Caki2 (cell line): Measurements from ENCODE around the gene HAPLN3. TPM values are rescaled to one million over a fixed set of nuclear protein-coding genes. Genes with fewer than 3 reads are reported as not detected.

ENCODE experiments used
- DNase-seq: peaks from one replicate; pipeline ENCODE4 v3.0.0-alpha.2; 2015; ENCODE audit warnings: low read depth
- in situ Hi-C: cut with HindIII; loops from 2 replicates; pipeline ENCODE4 v1.10.0; 2016; ENCODE audit warnings: low sequenced_read_pairs, low pct_unique_long_range_greater_than_20kb, mixed read lengths
- total RNA-seq: library from RNA; depleted of rRNA; stranded (reverse); fragments of >200 nt; shearing (Covaris generic); gene quantifications from 2 replicates; pipeline ENCODE4 v1.2.3, GENCODE V29; 2014; ENCODE audit warnings: low replicate concordance

The HAPLN3 gene
- total RNA-seq, 1 experiment from 2014 or later: 19.4 TPM

GRCh38 chr15:88874684-88875083 lies 20.7 kb downstream of the HAPLN3 start:
- no peak for DNase-seq
- in situ Hi-C loops: no loop called here

DNA sequence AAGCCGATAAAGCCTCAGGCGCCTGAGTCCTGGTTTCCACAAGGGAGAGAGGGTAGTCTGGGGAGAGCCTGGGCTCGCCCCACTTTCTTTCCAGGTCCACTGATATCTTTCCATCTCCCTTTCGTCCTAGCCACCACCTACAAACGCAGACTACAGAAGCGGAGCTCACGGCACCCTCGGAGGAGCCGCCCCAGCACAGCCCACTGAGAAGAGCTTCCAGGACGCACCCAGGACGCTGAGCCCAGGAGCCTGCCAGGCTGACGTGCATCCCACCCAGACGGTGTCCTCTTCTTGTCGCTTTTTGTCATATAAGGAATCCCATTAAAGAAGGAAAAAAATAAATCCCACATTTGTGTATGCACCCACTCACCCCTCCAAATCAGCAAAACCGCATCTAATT lies 21.1 kb downstream of the HAPLN3 start:
- in situ Hi-C loops: no loop called here
- DNase-seq: no peak

DNA sequence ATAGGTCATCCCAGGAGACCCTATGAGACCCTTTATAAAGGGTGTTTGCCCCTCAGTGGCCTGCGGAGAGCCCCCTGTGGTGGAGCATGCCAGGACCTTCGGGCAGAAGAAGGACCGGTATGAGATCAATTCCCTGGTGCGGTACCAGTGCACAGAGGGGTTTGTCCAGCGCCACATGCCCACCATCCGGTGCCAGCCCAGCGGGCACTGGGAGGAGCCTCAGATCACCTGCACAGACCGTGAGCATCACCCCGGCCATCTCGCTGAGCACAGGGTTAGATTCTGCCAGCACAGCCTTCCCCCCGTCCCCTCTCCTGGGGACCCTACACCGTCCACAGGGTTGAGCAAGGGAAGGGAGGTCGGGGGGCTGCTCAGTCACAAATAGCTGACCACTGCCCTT lies 21.6 kb downstream of the HAPLN3 start:
- no peak for DNase-seq
- in situ Hi-C loops: no loop called here

- in situ Hi-C loops: no loop called here
- no peak for DNase-seq
Measured at GRCh38 chr15:88872706-88873105, 22.6 kb downstream of the HAPLN3 start.

DNA sequence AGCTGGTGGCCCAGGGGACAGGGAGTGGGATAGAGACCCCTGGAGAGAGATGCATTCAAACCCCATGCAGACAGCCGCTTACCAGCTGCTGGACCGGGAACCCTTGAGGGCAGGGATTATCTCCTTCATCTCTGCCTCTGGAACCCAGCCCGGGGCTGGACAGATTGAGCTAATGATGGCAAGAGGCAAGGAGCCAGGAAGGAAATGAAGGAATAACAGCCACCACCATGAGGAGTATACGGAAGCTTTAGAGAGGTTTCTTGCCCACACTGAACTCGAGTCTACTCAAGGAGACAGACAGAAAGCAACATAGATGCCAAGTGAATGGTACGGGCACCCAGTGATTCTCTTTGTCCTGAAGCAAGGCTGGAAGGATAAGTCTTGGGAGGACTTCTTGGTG lies 23.2 kb downstream of the HAPLN3 start:
- no peak for DNase-seq
- in situ Hi-C loops: no loop called here

- in situ Hi-C loops: no loop called here
- DNase-seq: no peak
Measured at GRCh38 chr15:88871313-88871712, 24.0 kb downstream of the HAPLN3 start.

DNA sequence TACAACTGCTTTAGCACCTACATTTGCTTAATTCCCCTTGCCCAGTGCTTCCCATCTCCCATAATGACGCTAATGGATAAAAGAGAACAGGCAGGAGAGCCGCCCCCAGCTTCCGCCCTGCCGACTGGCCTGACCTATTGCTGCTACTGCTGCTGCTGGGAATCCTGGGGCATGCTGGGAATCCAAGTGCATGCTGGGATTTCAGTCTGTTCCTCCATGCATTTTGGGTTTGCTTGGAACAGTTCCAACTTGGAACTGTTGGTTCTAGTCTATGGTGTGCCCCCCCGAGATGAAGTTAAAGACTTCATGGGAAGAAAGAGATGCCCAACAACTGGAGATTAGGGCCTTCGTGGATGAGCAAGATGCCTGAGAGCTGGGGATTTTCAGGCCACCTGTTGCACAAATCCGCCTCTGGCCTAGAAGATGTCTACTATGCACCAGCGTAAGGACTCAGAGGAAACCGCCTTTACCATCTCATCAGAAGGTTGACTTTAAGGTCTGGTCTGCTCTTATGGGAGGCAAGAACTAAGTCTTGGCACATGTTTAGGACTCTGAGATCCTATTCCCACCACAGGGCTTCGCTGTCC lies 29.0 kb downstream of the HAPLN3 start:
- in situ Hi-C loops: no loop called here

DNA sequence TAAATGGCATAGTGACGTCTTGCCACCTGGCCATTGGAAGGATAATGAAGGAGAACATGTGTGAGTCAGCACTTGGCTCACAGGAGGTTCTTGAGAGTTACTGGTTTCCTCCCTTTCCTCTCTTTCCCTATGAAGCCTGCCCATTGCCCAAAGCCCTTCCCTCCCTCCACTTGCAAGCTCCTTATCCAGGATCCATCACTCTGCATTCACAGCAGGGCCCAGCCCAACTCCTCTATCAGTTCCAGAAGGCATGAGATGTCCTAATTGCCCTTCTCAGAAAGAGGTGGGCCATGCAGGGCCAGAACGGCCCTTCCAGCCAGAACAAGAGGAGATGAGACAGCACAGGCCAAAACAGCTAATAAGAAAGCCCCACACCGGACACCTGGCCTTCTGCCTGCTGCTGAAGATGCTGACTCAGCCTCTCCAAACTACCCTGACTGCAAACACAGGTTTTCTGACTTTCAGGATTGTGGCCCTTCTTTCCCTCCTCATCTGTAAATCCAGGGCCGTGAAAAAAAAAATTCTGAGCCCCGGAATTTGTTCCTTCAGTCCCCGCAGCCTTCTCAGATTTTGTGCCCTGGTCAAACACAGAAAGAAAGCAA lies 29.7 kb downstream of the HAPLN3 start:
- in situ Hi-C loops: no loop called here
- no peak for DNase-seq

More for the DNA sequence above, 29.0 kb downstream of the HAPLN3 start:
- no peak for DNase-seq

- no peak for DNase-seq
- in situ Hi-C loops: no loop called here
Measured at GRCh38 chr15:88864861-88865497, 30.4 kb downstream of the HAPLN3 start.

DNA sequence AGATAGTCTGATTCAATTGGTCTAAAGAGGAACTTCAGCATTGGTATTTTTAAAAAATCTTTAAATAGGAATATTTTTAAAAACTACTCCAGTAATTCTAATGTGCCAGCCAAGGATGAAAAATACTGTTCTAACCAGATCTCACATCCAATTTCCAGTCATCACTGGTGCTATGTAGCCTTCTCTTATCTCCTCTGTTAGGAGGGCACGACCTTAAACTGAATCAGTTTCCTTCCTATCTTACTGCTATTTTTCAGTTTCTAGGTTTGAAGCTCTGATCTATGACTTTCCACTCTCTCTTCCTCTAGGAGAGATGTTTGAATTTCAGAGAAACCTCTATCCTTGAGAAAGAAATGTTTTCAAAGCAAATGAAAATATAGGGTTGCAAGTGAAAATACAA lies 31.9 kb downstream of the HAPLN3 start:
- in situ Hi-C loops: no loop called here
- DNase-seq: no peak

GRCh38 chr15:88860212-88860611 lies 35.1 kb downstream of the HAPLN3 start:
- DNase-seq: no peak
- in situ Hi-C loops: no loop called here

GRCh38 chr15:88859550-88859949 lies 35.8 kb downstream of the HAPLN3 start:
- in situ Hi-C loops: no loop called here
- DNase-seq: no peak

- in situ Hi-C loops: no loop called here
- no peak for DNase-seq
Measured at GRCh38 chr15:88858934-88859333, 36.4 kb downstream of the HAPLN3 start.

GRCh38 chr15:88852476-88852875 lies 42.9 kb downstream of the HAPLN3 start:
- no peak for DNase-seq
- in situ Hi-C loops: no loop called here

DNA sequence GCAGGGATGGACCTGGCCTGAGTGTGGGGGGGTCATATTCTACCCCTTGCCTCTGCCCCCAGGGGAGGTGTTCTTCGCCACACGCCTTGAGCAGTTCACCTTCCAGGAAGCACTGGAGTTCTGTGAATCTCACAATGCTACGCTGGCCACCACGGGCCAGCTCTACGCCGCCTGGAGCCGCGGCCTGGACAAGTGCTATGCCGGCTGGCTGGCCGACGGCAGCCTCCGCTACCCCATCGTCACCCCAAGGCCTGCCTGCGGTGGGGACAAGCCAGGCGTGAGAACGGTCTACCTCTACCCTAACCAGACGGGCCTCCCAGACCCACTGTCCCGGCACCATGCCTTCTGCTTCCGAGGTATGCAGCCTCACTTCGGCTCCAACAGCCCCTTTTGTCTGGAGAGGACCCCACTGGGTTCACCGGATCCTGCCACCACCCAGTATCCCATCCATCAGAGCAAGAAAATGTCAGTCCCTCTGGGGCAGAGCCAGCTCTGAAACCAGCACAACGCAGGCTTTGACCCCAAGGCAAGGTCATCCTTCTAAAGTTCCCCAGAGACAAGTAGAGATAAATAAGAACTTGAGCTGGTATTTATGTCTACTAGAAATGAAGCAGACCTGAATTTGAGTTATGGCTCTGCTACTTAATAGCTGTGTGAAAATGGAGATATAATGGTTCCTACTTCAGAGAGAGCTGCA lies 45.8 kb downstream of the HAPLN3 start:
- DNase-seq: no peak
- in situ Hi-C loops: no loop called here

DNA sequence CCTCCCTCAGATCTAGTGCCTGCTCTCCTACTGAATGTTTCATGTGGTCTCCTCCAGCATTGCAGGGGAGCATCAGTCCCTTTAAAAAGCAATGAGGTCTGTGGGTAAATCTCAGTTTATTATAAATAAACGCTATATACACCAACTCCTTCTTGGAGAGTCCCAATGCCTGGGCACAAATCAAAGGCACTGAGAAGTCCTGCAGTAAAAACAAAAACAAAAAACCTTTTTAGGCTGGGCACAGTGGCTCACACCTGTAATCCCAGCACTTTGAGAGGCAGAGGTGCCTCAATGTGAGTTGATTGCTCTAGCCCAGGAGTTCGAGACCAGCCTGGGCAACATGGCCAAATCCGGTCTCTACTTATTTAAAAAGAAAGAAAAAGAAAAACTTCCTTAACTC lies 47.1 kb downstream of the HAPLN3 start:
- in situ Hi-C loops: no loop called here

DNA sequence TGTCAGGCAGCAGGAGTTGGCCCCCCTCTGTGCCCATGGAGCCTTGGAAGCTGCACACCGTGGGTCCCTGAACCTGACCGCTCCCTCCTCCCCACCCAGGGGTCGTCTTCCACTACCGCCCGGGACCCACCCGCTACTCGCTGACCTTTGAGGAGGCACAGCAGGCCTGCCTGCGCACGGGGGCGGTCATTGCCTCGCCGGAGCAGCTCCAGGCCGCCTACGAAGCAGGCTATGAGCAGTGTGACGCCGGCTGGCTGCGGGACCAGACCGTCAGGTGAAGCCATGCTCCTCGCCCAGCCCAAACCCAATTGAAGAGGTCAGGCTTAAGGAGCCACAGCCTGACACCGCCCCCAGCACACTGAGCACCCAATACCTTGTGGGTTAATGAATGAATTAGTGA lies 48.2 kb downstream of the HAPLN3 start:
- in situ Hi-C loops: no loop called here
- DNase-seq: no peak

More for the DNA sequence above, 47.1 kb downstream of the HAPLN3 start:
- DNase-seq: no peak

GRCh38 chr15:88845616-88846015 lies 49.7 kb downstream of the HAPLN3 start:
- in situ Hi-C loops: no loop called here
- DNase-seq: no peak

DNA sequence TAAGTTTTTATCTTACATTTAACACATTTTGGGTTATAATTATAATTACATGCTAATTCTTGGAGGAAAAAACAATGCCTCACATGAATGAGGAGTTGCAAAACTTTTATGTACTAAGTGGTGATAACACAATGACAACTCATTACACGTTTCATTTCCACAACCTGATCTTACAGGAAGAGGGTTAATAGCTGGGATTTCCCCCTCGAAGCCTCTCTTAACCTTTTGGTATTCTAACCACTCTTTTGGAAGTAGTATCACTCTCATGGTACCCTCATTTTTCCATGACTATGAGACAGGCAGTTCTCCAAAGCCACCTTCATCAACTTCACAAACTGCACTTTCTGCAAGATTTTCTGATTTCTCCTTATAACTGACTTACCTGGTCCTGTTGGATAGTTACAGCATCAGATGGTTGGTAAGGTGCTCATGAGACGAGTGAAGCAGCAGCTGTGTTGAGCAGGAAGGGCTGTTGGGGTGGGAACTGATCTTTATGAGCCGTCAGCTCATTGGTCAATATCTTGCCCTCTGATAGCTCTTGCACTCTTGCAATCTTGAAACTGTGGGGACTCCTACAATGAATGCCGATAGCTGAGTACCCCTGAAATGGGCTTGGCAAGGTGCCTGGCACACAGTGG lies 50.5 kb downstream of the HAPLN3 start:
- no peak for DNase-seq
- in situ Hi-C loops: no loop called here
